Measurements from ENCODE around the gene TSHZ2.

DNA sequence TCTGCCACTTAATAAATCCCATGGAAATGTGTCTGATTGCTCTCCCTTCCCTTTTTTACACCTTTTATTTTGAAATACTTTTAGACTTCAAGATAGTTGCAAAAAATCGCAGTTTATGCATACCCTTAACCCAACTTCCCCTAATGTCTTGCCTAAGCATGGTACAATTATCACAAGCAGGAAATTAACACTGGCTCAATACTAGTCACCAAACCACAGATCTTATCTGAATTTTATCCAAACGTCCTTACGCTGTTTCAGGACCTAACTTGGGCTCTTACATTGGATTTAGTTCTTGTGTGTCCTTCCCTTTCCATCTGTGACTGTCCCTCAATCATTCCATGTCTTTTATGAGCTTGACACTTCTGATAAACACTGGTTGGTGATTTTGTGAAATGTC, 475.2 kb downstream of the TSHZ2 start:
- no peak for TF ChIP-seq BHLHE40 (IDR thresholded peaks at IDR 0.05; ENCODE audit: borderline replicate concordance)
- TF ChIP-seq, protein P1, sequence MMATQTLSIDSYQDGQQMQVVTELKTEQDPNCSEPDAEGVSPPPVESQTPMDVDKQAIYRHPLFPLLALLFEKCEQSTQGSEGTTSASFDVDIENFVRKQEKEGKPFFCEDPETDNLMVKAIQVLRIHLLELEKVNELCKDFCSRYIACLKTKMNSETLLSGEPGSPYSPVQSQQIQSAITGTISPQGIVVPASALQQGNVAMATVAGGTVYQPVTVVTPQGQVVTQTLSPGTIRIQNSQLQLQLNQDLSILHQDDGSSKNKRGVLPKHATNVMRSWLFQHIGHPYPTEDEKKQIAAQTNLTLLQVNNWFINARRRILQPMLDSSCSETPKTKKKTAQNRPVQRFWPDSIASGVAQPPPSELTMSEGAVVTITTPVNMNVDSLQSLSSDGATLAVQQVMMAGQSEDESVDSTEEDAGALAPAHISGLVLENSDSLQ (IDR thresholded peaks at IDR 0.05): no peak

Measured in HEK293T (cell line).